ENCODE data around the gene GPANK1.

DNA sequence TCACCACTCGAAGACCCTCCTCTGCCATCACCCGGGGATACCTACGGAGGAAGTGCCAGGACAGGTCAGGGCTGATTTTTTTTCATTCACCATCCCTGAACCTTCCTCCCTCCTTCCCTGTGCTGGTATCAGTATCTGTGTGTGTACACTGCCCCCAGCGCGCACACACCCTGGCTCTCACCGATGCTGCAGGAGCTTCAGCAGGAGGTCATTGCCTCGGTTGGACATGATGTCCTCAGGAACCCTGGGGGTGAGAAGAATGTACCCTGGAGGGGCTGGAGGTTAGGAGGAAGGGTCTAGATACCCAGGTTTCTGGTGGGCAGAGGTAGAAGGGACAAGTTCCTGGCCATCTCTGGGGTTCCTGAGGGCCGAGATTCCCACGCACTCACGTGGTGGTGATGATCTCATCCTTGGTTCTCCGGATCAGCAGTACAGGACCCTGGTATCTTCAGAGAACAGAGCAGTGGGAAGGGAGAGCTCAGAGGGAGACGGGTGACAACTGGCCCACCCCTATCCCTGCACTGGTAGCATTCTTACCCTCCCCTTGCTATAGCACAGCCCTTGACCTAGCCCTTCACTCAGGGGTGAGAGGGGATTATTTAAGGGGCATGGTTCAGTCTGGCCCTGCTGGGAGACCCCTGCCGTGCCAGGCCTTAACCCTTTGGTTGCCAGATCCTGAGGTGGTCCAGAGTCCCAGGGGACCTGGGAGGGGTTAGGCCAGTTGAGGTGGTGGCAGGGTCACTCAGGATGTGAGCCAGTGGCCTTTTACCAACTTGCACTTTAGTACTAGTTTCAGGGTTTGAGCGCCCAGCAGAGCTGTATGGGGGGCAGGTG, 23.3 kb upstream of the GPANK1 start:
- TF ChIP-seq, protein P1, sequence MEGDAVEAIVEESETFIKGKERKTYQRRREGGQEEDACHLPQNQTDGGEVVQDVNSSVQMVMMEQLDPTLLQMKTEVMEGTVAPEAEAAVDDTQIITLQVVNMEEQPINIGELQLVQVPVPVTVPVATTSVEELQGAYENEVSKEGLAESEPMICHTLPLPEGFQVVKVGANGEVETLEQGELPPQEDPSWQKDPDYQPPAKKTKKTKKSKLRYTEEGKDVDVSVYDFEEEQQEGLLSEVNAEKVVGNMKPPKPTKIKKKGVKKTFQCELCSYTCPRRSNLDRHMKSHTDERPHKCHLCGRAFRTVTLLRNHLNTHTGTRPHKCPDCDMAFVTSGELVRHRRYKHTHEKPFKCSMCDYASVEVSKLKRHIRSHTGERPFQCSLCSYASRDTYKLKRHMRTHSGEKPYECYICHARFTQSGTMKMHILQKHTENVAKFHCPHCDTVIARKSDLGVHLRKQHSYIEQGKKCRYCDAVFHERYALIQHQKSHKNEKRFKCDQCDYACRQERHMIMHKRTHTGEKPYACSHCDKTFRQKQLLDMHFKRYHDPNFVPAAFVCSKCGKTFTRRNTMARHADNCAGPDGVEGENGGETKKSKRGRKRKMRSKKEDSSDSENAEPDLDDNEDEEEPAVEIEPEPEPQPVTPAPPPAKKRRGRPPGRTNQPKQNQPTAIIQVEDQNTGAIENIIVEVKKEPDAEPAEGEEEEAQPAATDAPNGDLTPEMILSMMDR (IDR thresholded peaks at IDR 0.05 in 2 of 3, conservative IDR thresholded peaks at IDR 0.05 in 1 of 3; ENCODE audit: insufficient read depth in 2 of 3, low read depth in 1 of 3, low read length in 3 of 3) = no peak
- no peak for TF ChIP-seq HDAC3 (IDR thresholded peaks at IDR 0.05; ENCODE audit: borderline replicate concordance, partially characterized antibody)
- TF ChIP-seq, protein P2, sequence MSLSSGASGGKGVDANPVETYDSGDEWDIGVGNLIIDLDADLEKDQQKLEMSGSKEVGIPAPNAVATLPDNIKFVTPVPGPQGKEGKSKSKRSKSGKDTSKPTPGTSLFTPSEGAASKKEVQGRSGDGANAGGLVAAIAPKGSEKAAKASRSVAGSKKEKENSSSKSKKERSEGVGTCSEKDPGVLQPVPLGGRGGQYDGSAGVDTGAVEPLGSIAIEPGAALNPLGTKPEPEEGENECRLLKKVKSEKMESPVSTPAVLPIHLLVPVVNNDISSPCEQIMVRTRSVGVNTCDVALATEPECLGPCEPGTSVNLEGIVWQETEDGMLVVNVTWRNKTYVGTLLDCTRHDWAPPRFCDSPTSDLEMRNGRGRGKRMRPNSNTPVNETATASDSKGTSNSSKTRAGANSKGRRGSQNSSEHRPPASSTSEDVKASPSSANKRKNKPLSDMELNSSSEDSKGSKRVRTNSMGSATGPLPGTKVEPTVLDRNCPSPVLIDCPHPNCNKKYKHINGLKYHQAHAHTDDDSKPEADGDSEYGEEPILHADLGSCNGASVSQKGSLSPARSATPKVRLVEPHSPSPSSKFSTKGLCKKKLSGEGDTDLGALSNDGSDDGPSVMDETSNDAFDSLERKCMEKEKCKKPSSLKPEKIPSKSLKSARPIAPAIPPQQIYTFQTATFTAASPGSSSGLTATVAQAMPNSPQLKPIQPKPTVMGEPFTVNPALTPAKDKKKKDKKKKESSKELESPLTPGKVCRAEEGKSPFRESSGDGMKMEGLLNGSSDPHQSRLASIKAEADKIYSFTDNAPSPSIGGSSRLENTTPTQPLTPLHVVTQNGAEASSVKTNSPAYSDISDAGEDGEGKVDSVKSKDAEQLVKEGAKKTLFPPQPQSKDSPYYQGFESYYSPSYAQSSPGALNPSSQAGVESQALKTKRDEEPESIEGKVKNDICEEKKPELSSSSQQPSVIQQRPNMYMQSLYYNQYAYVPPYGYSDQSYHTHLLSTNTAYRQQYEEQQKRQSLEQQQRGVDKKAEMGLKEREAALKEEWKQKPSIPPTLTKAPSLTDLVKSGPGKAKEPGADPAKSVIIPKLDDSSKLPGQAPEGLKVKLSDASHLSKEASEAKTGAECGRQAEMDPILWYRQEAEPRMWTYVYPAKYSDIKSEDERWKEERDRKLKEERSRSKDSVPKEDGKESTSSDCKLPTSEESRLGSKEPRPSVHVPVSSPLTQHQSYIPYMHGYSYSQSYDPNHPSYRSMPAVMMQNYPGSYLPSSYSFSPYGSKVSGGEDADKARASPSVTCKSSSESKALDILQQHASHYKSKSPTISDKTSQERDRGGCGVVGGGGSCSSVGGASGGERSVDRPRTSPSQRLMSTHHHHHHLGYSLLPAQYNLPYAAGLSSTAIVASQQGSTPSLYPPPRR (CRISPR knock-in tag; IDR thresholded peaks at IDR 0.05; ENCODE audit: borderline replicate concordance) = no peak
- TF ChIP-seq, protein P3, sequence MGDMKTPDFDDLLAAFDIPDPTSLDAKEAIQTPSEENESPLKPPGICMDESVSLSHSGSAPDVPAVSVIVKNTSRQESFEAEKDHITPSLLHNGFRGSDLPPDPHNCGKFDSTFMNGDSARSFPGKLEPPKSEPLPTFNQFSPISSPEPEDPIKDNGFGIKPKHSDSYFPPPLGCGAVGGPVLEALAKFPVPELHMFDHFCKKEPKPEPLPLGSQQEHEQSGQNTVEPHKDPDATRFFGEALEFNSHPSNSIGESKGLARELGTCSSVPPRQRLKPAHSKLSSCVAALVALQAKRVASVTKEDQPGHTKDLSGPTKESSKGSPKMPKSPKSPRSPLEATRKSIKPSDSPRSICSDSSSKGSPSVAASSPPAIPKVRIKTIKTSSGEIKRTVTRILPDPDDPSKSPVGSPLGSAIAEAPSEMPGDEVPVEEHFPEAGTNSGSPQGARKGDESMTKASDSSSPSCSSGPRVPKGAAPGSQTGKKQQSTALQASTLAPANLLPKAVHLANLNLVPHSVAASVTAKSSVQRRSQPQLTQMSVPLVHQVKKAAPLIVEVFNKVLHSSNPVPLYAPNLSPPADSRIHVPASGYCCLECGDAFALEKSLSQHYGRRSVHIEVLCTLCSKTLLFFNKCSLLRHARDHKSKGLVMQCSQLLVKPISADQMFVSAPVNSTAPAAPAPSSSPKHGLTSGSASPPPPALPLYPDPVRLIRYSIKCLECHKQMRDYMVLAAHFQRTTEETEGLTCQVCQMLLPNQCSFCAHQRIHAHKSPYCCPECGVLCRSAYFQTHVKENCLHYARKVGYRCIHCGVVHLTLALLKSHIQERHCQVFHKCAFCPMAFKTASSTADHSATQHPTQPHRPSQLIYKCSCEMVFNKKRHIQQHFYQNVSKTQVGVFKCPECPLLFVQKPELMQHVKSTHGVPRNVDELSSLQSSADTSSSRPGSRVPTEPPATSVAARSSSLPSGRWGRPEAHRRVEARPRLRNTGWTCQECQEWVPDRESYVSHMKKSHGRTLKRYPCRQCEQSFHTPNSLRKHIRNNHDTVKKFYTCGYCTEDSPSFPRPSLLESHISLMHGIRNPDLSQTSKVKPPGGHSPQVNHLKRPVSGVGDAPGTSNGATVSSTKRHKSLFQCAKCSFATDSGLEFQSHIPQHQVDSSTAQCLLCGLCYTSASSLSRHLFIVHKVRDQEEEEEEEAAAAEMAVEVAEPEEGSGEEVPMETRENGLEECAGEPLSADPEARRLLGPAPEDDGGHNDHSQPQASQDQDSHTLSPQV (IDR thresholded peaks at IDR 0.05) = no peak
- TF ChIP-seq EP300 (IDR thresholded peaks at IDR 0.05; ENCODE audit: low read length) = no peak
- TF ChIP-seq, protein P4, sequence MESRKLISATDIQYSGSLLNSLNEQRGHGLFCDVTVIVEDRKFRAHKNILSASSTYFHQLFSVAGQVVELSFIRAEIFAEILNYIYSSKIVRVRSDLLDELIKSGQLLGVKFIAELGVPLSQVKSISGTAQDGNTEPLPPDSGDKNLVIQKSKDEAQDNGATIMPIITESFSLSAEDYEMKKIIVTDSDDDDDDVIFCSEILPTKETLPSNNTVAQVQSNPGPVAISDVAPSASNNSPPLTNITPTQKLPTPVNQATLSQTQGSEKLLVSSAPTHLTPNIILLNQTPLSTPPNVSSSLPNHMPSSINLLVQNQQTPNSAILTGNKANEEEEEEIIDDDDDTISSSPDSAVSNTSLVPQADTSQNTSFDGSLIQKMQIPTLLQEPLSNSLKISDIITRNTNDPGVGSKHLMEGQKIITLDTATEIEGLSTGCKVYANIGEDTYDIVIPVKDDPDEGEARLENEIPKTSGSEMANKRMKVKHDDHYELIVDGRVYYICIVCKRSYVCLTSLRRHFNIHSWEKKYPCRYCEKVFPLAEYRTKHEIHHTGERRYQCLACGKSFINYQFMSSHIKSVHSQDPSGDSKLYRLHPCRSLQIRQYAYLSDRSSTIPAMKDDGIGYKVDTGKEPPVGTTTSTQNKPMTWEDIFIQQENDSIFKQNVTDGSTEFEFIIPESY (CRISPR knock-in tag; IDR thresholded peaks at IDR 0.05) = no peak
- no peak for TF ChIP-seq ZEB2 (IDR thresholded peaks at IDR 0.05)
